Thyroid gland (tissue), 4 donors: ENCODE measurements around the gene IL11.

ENCODE experiments used
- POLR2A ChIP-seq, 2 donors: fragments of 450-650 bp; IDR thresholded peaks; one replicate each; pipeline ENCODE4 v1.6.1; 2017; ENCODE audit warnings: antibody characterized with exemption in 2 of 2, mild to moderate bottlenecking in 2 of 2, moderate library complexity in 1 of 2
- TF ChIP-seq, protein P1 (sequence below), 6 experiments: fragments of 200-600 bp in 3 of 6; fragments of 450-650 bp in 3 of 6; sonication (generic) in 3 of 6; IDR thresholded peaks; one replicate each; pipeline ENCODE4 v1.5.1; 2016 to 2019; ENCODE audit warnings: antibody characterized with exemption in 6 of 6, mild to moderate bottlenecking in 2 of 6, inconsistent platforms in 1 of 6, moderate library complexity in 1 of 6

DNA sequence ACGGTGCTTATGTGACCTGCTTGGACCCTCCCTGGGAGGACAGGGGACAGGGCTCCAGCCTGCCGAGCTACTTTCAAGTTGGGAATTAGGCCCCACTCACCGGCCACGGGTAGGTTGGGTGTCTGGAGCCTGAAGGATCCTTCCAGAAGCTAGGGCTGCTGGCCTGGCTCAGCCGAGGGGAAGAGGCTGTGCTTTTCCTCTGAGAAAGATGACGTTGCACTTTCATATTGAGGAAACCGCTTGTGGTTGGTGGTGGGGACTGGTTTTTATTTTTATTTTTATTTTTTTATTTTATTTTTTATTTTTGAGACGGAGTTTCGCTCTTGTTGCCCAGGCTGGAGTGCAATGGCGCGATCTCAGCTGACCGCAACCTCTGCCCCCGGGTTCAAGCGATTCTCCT, 45.1 kb downstream of the IL11 start, which contains the start of gene TMEM150B:
- TF ChIP-seq, protein P1, sequence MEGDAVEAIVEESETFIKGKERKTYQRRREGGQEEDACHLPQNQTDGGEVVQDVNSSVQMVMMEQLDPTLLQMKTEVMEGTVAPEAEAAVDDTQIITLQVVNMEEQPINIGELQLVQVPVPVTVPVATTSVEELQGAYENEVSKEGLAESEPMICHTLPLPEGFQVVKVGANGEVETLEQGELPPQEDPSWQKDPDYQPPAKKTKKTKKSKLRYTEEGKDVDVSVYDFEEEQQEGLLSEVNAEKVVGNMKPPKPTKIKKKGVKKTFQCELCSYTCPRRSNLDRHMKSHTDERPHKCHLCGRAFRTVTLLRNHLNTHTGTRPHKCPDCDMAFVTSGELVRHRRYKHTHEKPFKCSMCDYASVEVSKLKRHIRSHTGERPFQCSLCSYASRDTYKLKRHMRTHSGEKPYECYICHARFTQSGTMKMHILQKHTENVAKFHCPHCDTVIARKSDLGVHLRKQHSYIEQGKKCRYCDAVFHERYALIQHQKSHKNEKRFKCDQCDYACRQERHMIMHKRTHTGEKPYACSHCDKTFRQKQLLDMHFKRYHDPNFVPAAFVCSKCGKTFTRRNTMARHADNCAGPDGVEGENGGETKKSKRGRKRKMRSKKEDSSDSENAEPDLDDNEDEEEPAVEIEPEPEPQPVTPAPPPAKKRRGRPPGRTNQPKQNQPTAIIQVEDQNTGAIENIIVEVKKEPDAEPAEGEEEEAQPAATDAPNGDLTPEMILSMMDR (IDR thresholded peaks at IDR 0.05): no peak
- TF ChIP-seq POLR2A (IDR thresholded peaks at IDR 0.05): no peak
